Endothelial cell of umbilical vein (primary cell): ENCODE measurements around the gene USP17L18.
"Not testable (repeated sequence)": the region's sequence is repeated elsewhere in the genome, so short reads cannot be mapped to it uniquely, and the experiment has no call there.

Experiments
- CTCF ChIP-seq, 2 donors: IDR thresholded peaks; 1 replicate in 1 of 2; 2 replicates in 1 of 2; pipeline ENCODE4 v1.5.1; 2011; ENCODE audit warnings: low read length in 2 of 2, mild to moderate bottlenecking in 2 of 2, moderate library complexity in 2 of 2, control low read depth in 1 of 2, inconsistent platforms in 1 of 2, low read depth in 1 of 2; ENCODE audit not compliant: insufficient read depth in 1 of 2; ENCODE audit errors: extremely low read depth in 1 of 2
- GATA2 ChIP-seq: IDR thresholded peaks from 2 replicates; pipeline ENCODE4 v1.7.0; 2011; ENCODE audit warnings: low read depth, mild to moderate bottlenecking, moderate library complexity, mixed read lengths, low read length; ENCODE audit not compliant: insufficient read length, insufficient read depth
- POLR2AphosphoS5 ChIP-seq: IDR thresholded peaks from 2 replicates; pipeline ENCODE4 v1.6.1; 2012; ENCODE audit warnings: low read depth, mild to moderate bottlenecking, control low read depth, low read length, moderate library complexity; ENCODE audit not compliant: insufficient read depth

DNA sequence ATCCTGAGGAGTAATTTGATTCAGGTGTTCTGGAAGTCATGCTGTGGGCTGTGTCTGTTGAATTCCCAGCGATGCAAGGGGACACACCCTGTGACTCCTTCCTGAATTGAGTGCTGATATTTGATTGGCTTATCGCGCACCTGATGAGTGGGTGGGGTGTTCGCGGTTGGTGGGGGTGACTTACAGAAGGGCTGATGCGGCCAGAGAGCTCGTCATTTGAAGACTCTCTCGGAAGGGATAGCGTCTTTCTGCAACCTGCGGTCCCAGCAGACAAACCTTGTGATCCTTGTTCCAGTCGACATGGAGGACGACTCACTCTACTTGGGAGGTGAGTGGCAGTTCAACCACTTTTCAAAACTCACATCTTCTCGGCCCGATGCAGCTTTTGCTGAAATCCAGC lies 4.9 kb upstream of the USP17L18 start, which contains the start of gene USP17L17:
- not testable (repeated sequence) for TF ChIP-seq POLR2AphosphoS5; CTCF (IDR thresholded peaks at IDR 0.05; ENCODE audit: extremely low read depth in 1 of 2, insufficient read depth in 1 of 2, low read depth in 1 of 2, low read length in 2 of 2); GATA2
